Tibial artery (tissue), 4 donors: ENCODE measurements around the gene GLP1R.

Experiments used
- DNase-seq, 2 donors: peaks; one replicate each; pipeline ENCODE4 v3.0.0-alpha.2; 2019
- H3K27ac ChIP-seq, 2 donors: fragments of 200-600 bp; sonication (generic) in 1 of 2; 1 replicate in 1 of 2; 2 replicates in 1 of 2; pipeline ENCODE4 v1.5.1; 2018 to 2019; ENCODE audit warnings: mild to moderate bottlenecking in 1 of 2
- H3K27me3 ChIP-seq, 2 donors: fragments of 200-600 bp; sonication (generic) in 1 of 2; one replicate each; pipeline versions ENCODE4 v1.5.1 to v1.6.0; 2016 to 2019
- H3K36me3 ChIP-seq, 3 donors: fragments of 200-600 bp; sonication (generic) in 2 of 3; one replicate each; pipeline ENCODE4 v1.5.1; 2016 to 2019; ENCODE audit warnings: mild to moderate bottlenecking in 2 of 3
- H3K4me1 ChIP-seq, 4 donors: fragments of 200-600 bp; sonication (generic) in 2 of 4; 1 replicate in 3 of 4; 2 replicates in 1 of 4; pipeline ENCODE4 v1.5.1; 2016 to 2019
- H3K4me3 ChIP-seq, 2 donors: fragments of 200-600 bp; sonication (generic) in 1 of 2; 1 replicate in 1 of 2; 2 replicates in 1 of 2; pipeline ENCODE4 v1.5.1; 2018 to 2019; ENCODE audit warnings: mild to moderate bottlenecking in 2 of 2
- H3K9me3 ChIP-seq, 3 donors: fragments of 200-600 bp; sonication (generic) in 1 of 3; one replicate each; pipeline ENCODE4 v1.5.1; 2016 to 2019
- CTCF ChIP-seq, 2 experiments: fragments of 200-600 bp in 1 of 2; fragments of 450-650 bp in 1 of 2; IDR thresholded peaks; one replicate each; pipeline ENCODE4 v1.5.1; 2017 to 2019; ENCODE audit warnings: antibody characterized with exemption in 2 of 2, mild to moderate bottlenecking in 1 of 2, moderate library complexity in 1 of 2
- intact Hi-C: fragments of 100-400 bp; cut with DNase I; formaldehyde crosslinking; loops from one replicate; pipeline ENCODE4 v1.15.0; 2023; ENCODE audit warnings: low total_unique reads

The GLP1R gene

DNA sequence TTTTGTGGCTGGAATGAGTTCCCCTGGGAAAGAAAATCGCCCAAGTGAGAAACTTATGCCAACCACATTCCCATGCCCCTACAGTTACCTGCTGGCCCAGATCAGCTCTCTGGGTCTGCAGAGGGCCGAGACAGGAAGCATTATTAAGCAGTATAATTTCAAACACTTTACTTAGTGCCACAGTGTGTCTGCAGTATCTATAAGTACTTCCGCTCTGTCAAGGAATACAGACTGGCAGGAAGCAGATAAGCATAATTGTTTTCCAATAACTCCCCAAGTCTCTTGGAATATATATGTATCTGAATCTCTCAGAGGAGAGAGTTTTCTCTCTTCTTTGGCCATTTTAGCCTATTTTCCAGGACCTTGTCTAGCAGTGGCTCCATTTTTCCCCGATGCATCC, 41.5 kb downstream of the GLP1R start:
- no peak for TF ChIP-seq CTCF (IDR thresholded peaks at IDR 0.05)

DNA sequence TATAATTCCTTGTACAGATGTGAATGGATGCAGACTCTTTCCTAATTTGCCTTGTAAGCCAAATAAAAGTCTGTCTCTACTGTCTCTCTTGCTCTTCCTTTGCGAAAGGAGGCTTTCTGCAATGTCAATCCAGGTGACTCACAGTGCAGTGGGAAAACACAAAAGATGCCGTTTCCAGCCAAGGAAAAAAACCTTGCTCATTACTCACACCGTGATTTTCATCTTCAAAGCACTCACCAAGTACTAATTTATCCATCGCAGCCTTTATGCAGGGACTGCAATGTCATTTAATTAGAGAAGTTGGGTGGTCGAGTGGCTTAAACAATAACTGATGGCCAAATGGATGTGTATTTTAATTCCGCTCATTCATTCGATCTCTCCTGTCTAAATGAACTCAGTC, 42.6 kb downstream of the GLP1R start:
- H3K27ac ChIP-seq = no peak overlapping the region
- no peak for DNase-seq
- H3K27me3 ChIP-seq = no peaks in the 10 kb centered on the region
- intact Hi-C loops = no loop called here
- H3K36me3 ChIP-seq = no peaks in the 10 kb centered on the region
- no peak for TF ChIP-seq CTCF (IDR thresholded peaks at IDR 0.05)
- no peak overlapping the region for H3K4me3 ChIP-seq
- peaks cover 0 to 30% (median 15%) of the 10 kb centered on the region in 4 donors for H3K4me1 ChIP-seq
- no peaks in the 10 kb centered on the region for H3K9me3 ChIP-seq

More for the DNA sequence above, 41.5 kb downstream of the GLP1R start:
- Histone ChIP-seq H3K4me3 (no peak overlapping the region), H3K27ac (no peak overlapping the region), H3K9me3 (no peaks in the 10 kb centered on the region), H3K27me3 (no peaks in the 10 kb centered on the region), H3K36me3 (no peaks in the 10 kb centered on the region), H3K4me1 (peaks cover 0 to 34% (median 17%) of the 10 kb centered on the region in 4 donors)
- intact Hi-C loops = no loop called here
- no peak for DNase-seq

- no peak overlapping the region for H3K4me3 ChIP-seq
- H3K4me1 ChIP-seq = peaks cover 0 to 21% (median 10%) of the 10 kb centered on the region in 4 donors
- no peaks in the 10 kb centered on the region for H3K27me3 ChIP-seq
- H3K27ac ChIP-seq = no peak overlapping the region
- intact Hi-C loops = no loop called here
- no peaks in the 10 kb centered on the region for H3K9me3 ChIP-seq
- TF ChIP-seq CTCF (IDR thresholded peaks at IDR 0.05) = no peak
- H3K36me3 ChIP-seq = no peaks in the 10 kb centered on the region
- no peak for DNase-seq
Observed at GRCh38 chr6:39092124-39092523, 43.5 kb downstream of the GLP1R start.

GRCh38 chr6:39093149-39093708, 44.6 kb downstream of the GLP1R start:
- no peaks in the 10 kb centered on the region for H3K27me3 ChIP-seq
- no peak overlapping the region for H3K4me3 ChIP-seq
- no peaks in the 10 kb centered on the region for H3K36me3 ChIP-seq
- intact Hi-C loops = no loop called here
- no peak overlapping the region for H3K27ac ChIP-seq
- H3K4me1 ChIP-seq = peaks cover 0 to 12% (median 7%) of the 10 kb centered on the region in 4 donors
- no peaks in the 10 kb centered on the region for H3K9me3 ChIP-seq
- DNase-seq = no peak
- TF ChIP-seq CTCF (IDR thresholded peaks at IDR 0.05) = no peak

DNA sequence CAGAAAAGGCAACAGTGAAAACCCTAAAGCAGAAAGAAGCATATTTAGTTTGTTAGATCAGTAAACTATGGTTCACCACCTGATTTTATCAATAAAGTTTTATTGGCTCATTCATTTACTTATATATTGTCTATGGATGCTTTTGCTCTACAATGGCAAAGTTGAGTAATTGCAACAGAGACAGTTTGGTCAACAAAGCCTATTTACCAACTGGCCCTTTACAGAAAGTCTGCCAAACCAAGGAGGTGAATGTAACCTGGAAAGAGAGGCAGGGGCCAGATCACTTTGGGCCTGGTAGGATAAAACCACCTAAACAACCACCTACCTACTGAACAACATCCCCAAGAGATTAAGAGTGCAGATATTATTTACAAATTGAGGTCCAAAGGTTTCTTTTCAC, 47.0 kb downstream of the GLP1R start:
- no peaks in the 10 kb centered on the region for H3K9me3 ChIP-seq
- DNase-seq = no peak
- H3K36me3 ChIP-seq = no peaks in the 10 kb centered on the region
- no peaks in the 10 kb centered on the region for H3K4me1 ChIP-seq
- H3K27me3 ChIP-seq = no peaks in the 10 kb centered on the region
- TF ChIP-seq CTCF (IDR thresholded peaks at IDR 0.05) = no peak
- H3K4me3 ChIP-seq = no peak overlapping the region
- intact Hi-C loops = no loop called here
- no peak overlapping the region for H3K27ac ChIP-seq

- no peak for TF ChIP-seq CTCF (IDR thresholded peaks at IDR 0.05)
- Histone ChIP-seq H3K27ac (no peak overlapping the region), H3K4me3 (no peak overlapping the region), H3K9me3 (no peaks in the 10 kb centered on the region), H3K36me3 (peaks cover 13 to 21% (median 18%) of the 10 kb centered on the region in 3 donors), H3K27me3 (no peaks in the 10 kb centered on the region), H3K4me1 (peaks cover 0 to 11% (median 0%) of the 10 kb centered on the region in 4 donors)
- no peak for DNase-seq
- intact Hi-C loops = no loop called here
Observed at GRCh38 chr6:39100358-39100757, 51.8 kb downstream of the GLP1R start.
